Neural cell (in vitro differentiated cells): ENCODE measurements around the gene SNRNP35. TPM values are rescaled to one million over a fixed set of nuclear protein-coding genes. Genes with fewer than 3 reads are reported as not detected.
"Not testable (repeated sequence)": the region's sequence is repeated elsewhere in the genome, so short reads cannot be mapped to it uniquely, and the experiment has no call there.

ENCODE experiments used
- H2AFZ ChIP-seq: fragments of 200-600, 300-800 bp; sonication (generic), shearing (Covaris generic); 2 replicates; pipeline ENCODE4 v1.6.0; 2014; ENCODE audit warnings: low read depth, mild to moderate bottlenecking, antibody characterized with exemption, low read length, moderate library complexity
- H3F3A ChIP-seq: fragments of 200-600 bp; shearing (Covaris generic); 2 replicates; pipeline ENCODE4 v1.6.1; 2016; ENCODE audit warnings: mild to moderate bottlenecking, moderate library complexity, mixed read lengths, antibody characterized with exemption, low read length; ENCODE audit not compliant: insufficient read depth, poor library complexity, severe bottlenecking
- H3K27ac ChIP-seq: fragments of 200-600, 300-800 bp; sonication (generic), shearing (Covaris generic); 2 replicates; pipeline ENCODE4 v1.5.1; 2014; ENCODE audit warnings: mild to moderate bottlenecking, low read length, moderate library complexity
- H3K27me3 ChIP-seq: fragments of 300-800, 200-600 bp; sonication (generic), shearing (Covaris generic); 2 replicates; pipeline ENCODE4 v1.6.0; 2014; ENCODE audit warnings: mild to moderate bottlenecking, low read depth, low read length, moderate library complexity; ENCODE audit not compliant: insufficient read depth
- H3K36me3 ChIP-seq: fragments of 300-800, 200-600 bp; sonication (generic), shearing (Covaris generic); 2 replicates; pipeline ENCODE4 v1.5.1; 2014; ENCODE audit warnings: mild to moderate bottlenecking, antibody characterized with exemption, low read length, moderate library complexity; ENCODE audit not compliant: insufficient read depth
- H3K4me2 ChIP-seq: fragments of 300-800, 200-600 bp; sonication (generic), shearing (Covaris generic); 2 replicates; pipeline ENCODE4 v1.6.0; 2014; ENCODE audit warnings: mild to moderate bottlenecking, low read length
- H3K4me3 ChIP-seq: fragments of 300-800, 200-600 bp; sonication (generic), shearing (Covaris generic); 2 replicates; pipeline ENCODE4 v1.5.1; 2014; ENCODE audit warnings: mild to moderate bottlenecking, low read length, moderate library complexity
- H3K79me2 ChIP-seq: fragments of 200-600 bp; shearing (Covaris generic); replicated peaks from 2 replicates; pipeline ENCODE4 v1.6.0; 2014; ENCODE audit warnings: mild to moderate bottlenecking, low read length, moderate library complexity; ENCODE audit not compliant: insufficient read depth
- H3K9ac ChIP-seq: fragments of 300-800, 200-600 bp; sonication (generic), shearing (Covaris generic); 2 replicates; pipeline ENCODE4 v1.6.1; 2016; ENCODE audit warnings: mild to moderate bottlenecking, low read length, mixed read lengths
- H3K9me2 ChIP-seq: fragments of 200-600 bp; shearing (Covaris generic); 2 replicates; pipeline ENCODE4 v1.6.1; 2016; ENCODE audit warnings: mild to moderate bottlenecking, low read length, mixed read lengths; ENCODE audit not compliant: insufficient read depth
- H3K9me3 ChIP-seq: fragments of 200-600, 300-800 bp; sonication (generic), shearing (Covaris generic); 2 replicates; pipeline ENCODE4 v1.6.1; 2016; ENCODE audit warnings: mild to moderate bottlenecking, mixed run types, low read length, moderate library complexity, mixed read lengths
- H4K20me1 ChIP-seq: fragments of 200-600 bp; shearing (Covaris generic); 2 replicates; pipeline ENCODE4 v1.6.1; 2016; ENCODE audit warnings: mild to moderate bottlenecking, mixed run types; ENCODE audit not compliant: insufficient read depth
- CTCF ChIP-seq: fragments of 450-650 bp; IDR thresholded peaks from 2 replicates; pipeline ENCODE4 v1.5.1; 2014; ENCODE audit warnings: antibody characterized with exemption, mild to moderate bottlenecking, moderate library complexity; ENCODE audit not compliant: poor library complexity, severe bottlenecking
- EP300 ChIP-seq: fragments of 450-650 bp; conservative IDR thresholded peaks from 2 replicates; pipeline ENCODE4 v1.6.1; 2014; ENCODE audit warnings: antibody characterized with exemption, mild to moderate bottlenecking, moderate library complexity; ENCODE audit not compliant: poor library complexity, severe bottlenecking
- EZH2 ChIP-seq: fragments of 200-600, 300-800 bp; shearing (Covaris generic), sonication (generic); IDR thresholded peaks from 2 replicates; pipeline ENCODE4 v1.6.1; 2014; ENCODE audit warnings: antibody characterized with exemption, low read length, borderline replicate concordance, mild to moderate bottlenecking; ENCODE audit not compliant: insufficient read depth, poor library complexity, severe bottlenecking
- MXI1 ChIP-seq: fragments of 450-650 bp; conservative IDR thresholded peaks from 2 replicates; pipeline ENCODE4 v1.6.1; 2014; ENCODE audit warnings: antibody characterized with exemption, mild to moderate bottlenecking; ENCODE audit not compliant: poor library complexity, severe bottlenecking
- POLR2AphosphoS5 ChIP-seq: IDR thresholded peaks from 2 replicates; pipeline ENCODE4 v1.6.1; 2012
- RAD21 ChIP-seq: fragments of 450-650 bp; conservative IDR thresholded peaks from 2 replicates; pipeline ENCODE4 v1.6.1; 2014; ENCODE audit warnings: antibody characterized with exemption, mild to moderate bottlenecking, moderate library complexity
- REST ChIP-seq: IDR thresholded peaks from 2 replicates; pipeline ENCODE4 v1.6.1; 2012; ENCODE audit warnings: borderline replicate concordance
- SMC3 ChIP-seq: fragments of 450-650 bp; conservative IDR thresholded peaks from 2 replicates; pipeline ENCODE4 v1.6.1; 2014; ENCODE audit warnings: antibody characterized with exemption, mild to moderate bottlenecking, moderate library complexity; ENCODE audit not compliant: poor library complexity
- TAF1 ChIP-seq: IDR thresholded peaks from 2 replicates; pipeline ENCODE4 v1.6.1; 2012; ENCODE audit warnings: low read depth
- polyA plus RNA-seq: library from polyadenylated mRNA; depleted of rRNA; stranded (reverse); fragments of >200 nt; gene quantifications from 2 replicates; pipeline ENCODE4 v1.2.3, GENCODE V29; 2014

Gene SNRNP35
- polyA plus RNA-seq, 1 donor from 2014 or later = 22.7 TPM

- no peak for TF ChIP-seq CTCF
- TF ChIP-seq TAF1 = no peak
- no peak for TF ChIP-seq POLR2AphosphoS5
- TF ChIP-seq EP300 = no peak
- TF ChIP-seq RAD21 = no peak
- Histone ChIP-seq H3K9ac (no peak overlapping the region), H3K9me2 (no peaks in the 10 kb centered on the region), H3K4me3 (no peak overlapping the region), H4K20me1 (no peaks in the 10 kb centered on the region), H2AFZ (no peak overlapping the region), H3K36me3 (no peaks in the 10 kb centered on the region), H3K27me3 (no peaks in the 10 kb centered on the region), H3K79me2 (no peaks in the 10 kb centered on the region), H3F3A (no peaks in the 10 kb centered on the region), H3K4me2 (no peak overlapping the region), H3K27ac (no peak overlapping the region), H3K9me3 (no peaks in the 10 kb centered on the region)
These were observed 4.8 kb upstream of the SNRNP35 start for GRCh38 chr12:123453165-123453564.

GRCh38 chr12:123463174-123463573 lies 5.2 kb downstream of the SNRNP35 start:
- not testable (repeated sequence) for H3F3A ChIP-seq, H3K9ac ChIP-seq, H2AFZ ChIP-seq, H3K36me3 ChIP-seq, H3K27me3 ChIP-seq, H4K20me1 ChIP-seq, H3K9me2 ChIP-seq, H3K4me2 ChIP-seq, H3K4me3 ChIP-seq, H3K9me3 ChIP-seq, H3K27ac ChIP-seq
- H3K79me2 ChIP-seq = peaks cover 11% of the 10 kb centered on the region

- Histone ChIP-seq H3F3A (no peaks in the 10 kb centered on the region), H3K36me3 (no peaks in the 10 kb centered on the region), H3K9ac (no peak overlapping the region), H3K79me2 (peaks cover 5% of the 10 kb centered on the region), H2AFZ (no peak overlapping the region), H3K27ac (no peak overlapping the region), H3K9me2 (no peaks in the 10 kb centered on the region), H3K4me3 (no peak overlapping the region), H4K20me1 (no peaks in the 10 kb centered on the region), H3K27me3 (no peaks in the 10 kb centered on the region), H3K9me3 (no peaks in the 10 kb centered on the region), H3K4me2 (no peak overlapping the region)
- no peak for TF ChIP-seq TAF1
- no peak for TF ChIP-seq EZH2
- TF ChIP-seq EP300 = no peak
- no peak for TF ChIP-seq POLR2AphosphoS5
- no peak for TF ChIP-seq CTCF
- no peak for TF ChIP-seq REST
- TF ChIP-seq SMC3 = no peak
- no peak for TF ChIP-seq RAD21
- TF ChIP-seq MXI1 = no peak
These were observed 7.1 kb downstream of the SNRNP35 start for GRCh38 chr12:123465084-123465483.
